Activated naive CD8-positive, alpha-beta T cell treated with anti-CD3 and anti-CD28 coated beads, Interleukin-2, amount 50 U/mL, for 24 hours (primary cell): Measurements from ENCODE around the gene CCNL1.

Experiments used
- ATAC-seq: fragments of 150-1000 bp; cut with Tn5 transposase; one replicate; pipeline ENCODE4 v1.10.0; 2021
- DNase-seq: peaks from one replicate; pipeline ENCODE4 v3.0.0; 2021
- H3K27ac Mint-ChIP-seq: one replicate; pipeline ENCODE4 v1.8.0; 2021; ENCODE audit warnings: mild to moderate bottlenecking, mixed read lengths
- H3K27me3 Mint-ChIP-seq: one replicate; pipeline ENCODE4 v1.8.0; 2021; ENCODE audit warnings: mixed read lengths
- H3K36me3 Mint-ChIP-seq: one replicate; pipeline ENCODE4 v1.8.0; 2021; ENCODE audit warnings: low read depth, mixed read lengths
- H3K4me1 Mint-ChIP-seq: one replicate; pipeline ENCODE4 v1.8.0; 2021; ENCODE audit warnings: mixed read lengths
- H3K4me3 Mint-ChIP-seq: one replicate; pipeline ENCODE4 v1.8.0; 2021; ENCODE audit warnings: mild to moderate bottlenecking, moderate library complexity, mixed read lengths
- H3K9me3 Mint-ChIP-seq: one replicate; pipeline ENCODE4 v1.8.0; 2021; ENCODE audit warnings: mixed read lengths

The CCNL1 gene

DNA sequence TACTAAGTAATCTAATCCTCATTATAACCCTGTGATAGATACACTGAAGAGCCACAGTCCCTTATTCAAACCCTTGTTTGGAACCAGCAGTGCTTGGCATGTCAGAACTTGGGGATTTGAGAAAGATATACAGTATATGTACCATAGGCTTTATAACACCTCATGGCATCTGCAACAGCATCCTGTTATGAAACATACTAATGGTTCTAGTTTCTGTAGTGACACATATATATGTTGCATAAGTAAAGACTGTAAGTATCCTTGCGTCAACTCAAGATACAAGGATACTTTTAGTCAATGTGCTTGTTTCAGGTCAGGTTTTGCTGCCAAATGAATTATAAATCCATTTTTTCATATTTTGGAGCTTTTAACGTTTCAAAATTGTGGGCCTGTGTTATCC is 58.5 kb downstream of the CCNL1 start:
- ATAC-seq (no peak), DNase-seq (no peak)
- Mint-ChIP-seq H3K27me3 (no peaks in the 10 kb centered on the region), H3K36me3 (no peaks in the 10 kb centered on the region), H3K4me3 (no peak overlapping the region), H3K4me1 (peaks cover 33% of the 10 kb centered on the region), H3K9me3 (no peaks in the 10 kb centered on the region), H3K27ac (no peak overlapping the region)

DNA sequence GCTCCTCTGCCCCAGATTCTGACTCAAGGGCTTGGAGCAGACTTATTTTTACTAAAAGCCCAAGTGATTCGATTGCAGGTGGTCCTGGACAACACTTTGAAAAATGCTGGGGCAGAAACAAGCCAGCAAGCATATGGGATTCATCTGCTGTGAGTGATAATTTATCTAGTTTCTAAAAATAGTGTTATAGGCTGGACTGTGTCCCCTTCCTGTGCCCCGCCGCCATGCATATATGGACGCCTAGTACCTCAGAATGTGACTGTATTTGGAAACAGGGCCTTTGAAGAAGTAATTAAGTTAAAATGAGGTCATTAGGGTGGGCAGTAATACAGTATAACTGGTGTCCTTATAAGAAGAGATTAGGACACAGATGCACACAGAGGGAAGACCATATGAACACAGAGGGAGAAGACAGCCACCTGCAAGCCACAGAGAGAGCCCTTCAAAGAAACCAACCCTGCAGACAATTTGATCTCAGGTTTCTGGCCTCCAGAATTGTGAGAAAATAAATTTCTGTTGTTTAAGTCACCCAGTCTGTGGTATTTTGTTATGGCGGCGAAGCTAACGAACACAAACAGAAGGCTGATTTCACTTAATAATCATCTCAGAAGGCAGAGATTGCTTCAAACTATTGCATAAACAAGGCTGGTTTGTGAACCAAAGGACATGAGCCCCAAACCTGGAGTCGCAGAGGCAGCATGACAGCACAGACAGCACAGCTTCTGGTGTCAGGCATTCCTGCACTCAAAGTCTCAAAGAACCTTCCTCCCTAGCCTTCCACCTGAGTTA is 59.1 kb downstream of the CCNL1 start:
- Mint-ChIP-seq H3K27me3 (no peaks in the 10 kb centered on the region), H3K4me1 (peaks cover 33% of the 10 kb centered on the region), H3K4me3 (no peak overlapping the region), H3K9me3 (no peaks in the 10 kb centered on the region), H3K27ac (no peak overlapping the region), H3K36me3 (no peaks in the 10 kb centered on the region)
- DNase-seq (no peak), ATAC-seq (no peak)

DNA sequence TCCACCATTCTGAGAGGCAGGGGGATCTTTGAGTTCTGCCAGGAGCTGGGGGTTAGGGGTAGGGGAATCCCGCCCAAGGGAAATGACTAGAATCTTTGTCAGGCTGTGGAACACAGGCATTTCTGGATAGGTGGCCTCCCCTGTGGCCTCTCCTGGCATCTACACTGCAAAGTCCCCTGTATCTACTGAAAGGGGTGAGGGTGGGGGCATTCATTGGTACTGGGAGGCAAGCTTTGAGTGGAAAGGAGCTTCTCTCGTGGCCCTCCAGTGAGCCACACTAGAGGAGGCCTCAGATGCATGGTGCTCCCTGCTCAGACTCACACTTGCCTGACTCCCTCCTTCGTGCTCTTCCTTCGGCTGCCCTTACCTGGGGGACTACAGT is 59.9 kb downstream of the CCNL1 start:
- Mint-ChIP-seq H3K27me3 (no peaks in the 10 kb centered on the region), H3K36me3 (no peaks in the 10 kb centered on the region), H3K9me3 (no peaks in the 10 kb centered on the region), H3K27ac (no peak overlapping the region), H3K4me3 (no peak overlapping the region), H3K4me1 (peaks cover 33% of the 10 kb centered on the region)
- ATAC-seq (peak; percentile 57), DNase-seq (no peak)

DNA sequence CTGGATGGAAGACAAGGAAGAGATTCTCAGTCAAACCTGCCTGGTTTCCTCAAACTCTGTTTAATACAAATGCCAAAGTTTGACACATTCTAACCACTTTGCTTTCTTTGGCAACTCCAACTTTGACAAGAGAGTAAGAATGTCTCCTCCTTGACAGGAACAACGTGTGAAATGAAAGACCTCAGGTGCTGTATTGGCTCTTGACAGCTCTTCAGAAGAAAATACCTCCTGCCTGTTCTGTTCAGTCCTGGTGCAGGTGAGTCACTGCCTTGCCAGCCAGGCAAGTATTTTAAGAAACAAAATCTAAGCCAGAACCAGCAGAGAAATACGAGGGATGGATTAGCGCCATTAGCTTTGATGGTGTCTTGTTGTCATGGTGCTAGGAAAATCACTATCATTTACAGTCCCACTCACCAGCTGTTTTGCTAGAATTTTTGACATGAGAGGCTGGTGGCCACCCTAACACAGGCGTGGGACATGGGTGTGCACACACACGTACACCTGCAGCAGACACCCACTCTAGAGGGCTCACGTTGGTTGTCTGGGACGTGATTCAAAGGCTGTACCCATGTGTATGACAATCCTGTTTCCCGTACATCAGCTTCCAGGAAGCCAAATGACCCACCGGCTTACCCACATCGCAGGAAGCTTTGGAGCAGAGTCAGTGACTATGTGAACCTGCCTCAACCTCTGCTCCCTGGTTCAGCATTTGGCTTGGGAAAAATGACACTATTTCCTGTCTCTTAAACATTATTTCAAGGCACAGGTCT is 60.4 kb downstream of the CCNL1 start:
- Mint-ChIP-seq H3K27ac (no peak overlapping the region), H3K27me3 (no peaks in the 10 kb centered on the region), H3K4me1 (peaks cover 28% of the 10 kb centered on the region), H3K9me3 (no peaks in the 10 kb centered on the region), H3K4me3 (no peak overlapping the region), H3K36me3 (no peaks in the 10 kb centered on the region)
- ATAC-seq: peak; percentile 26
- DNase-seq: no peak

DNA sequence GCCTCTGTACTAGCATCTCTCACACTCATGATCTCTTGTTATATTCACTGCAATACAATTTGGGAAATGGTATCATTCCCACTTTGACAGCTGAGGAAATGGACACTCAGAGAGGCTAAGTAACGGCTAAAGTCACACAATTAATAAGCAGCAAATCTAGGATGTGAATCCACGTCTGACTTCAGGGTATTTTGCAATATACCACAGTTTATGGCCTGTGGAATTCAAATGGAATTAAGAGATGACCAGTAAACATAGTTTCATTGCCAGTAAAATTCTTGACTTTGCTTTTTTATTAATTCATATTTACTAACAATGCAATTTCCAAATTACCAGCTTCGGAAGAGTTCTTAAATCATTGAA is 61.1 kb downstream of the CCNL1 start:
- Mint-ChIP-seq H3K9me3 (no peaks in the 10 kb centered on the region), H3K4me3 (no peak overlapping the region), H3K36me3 (no peaks in the 10 kb centered on the region), H3K27me3 (no peaks in the 10 kb centered on the region), H3K27ac (no peak overlapping the region), H3K4me1 (peaks cover 27% of the 10 kb centered on the region)
- ATAC-seq (no peak), DNase-seq (no peak)

DNA sequence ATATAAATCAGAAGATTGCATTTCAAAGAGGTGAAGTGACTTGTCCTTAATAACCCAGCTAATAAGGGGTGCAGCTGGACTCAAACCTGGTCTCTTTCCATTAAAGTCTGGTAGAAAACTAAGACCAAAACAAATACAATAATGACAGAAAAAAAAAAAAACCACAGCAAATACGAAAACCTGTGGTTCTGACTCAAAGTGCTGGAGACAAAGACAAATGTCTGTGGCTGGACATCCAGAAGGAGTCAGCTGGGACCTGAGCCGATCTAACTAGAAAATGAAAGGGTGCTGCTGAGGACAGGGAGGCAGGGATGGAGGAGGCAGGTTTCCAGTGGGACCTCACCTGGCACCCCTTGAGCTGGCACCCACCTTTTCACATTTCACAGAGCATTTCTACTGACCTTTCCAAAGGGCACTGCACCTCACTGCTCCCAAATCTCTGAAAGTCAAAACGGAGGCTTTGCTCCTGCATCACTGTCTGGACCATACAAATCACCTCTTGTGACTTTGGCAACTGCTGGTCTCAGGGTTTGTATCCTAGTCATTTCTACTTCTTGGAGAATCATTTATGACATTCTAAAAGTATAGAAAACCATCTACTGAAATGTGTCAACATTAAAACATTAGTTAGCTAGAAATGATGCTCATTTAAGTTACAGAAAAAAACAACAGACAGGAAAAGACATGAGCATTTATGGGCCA is 61.7 kb downstream of the CCNL1 start:
- H3K4me3 Mint-ChIP-seq: no peak overlapping the region
- no peaks in the 10 kb centered on the region for H3K9me3 Mint-ChIP-seq
- ATAC-seq (no peak), DNase-seq (no peak)
- H3K36me3 Mint-ChIP-seq: no peaks in the 10 kb centered on the region
- H3K27me3 Mint-ChIP-seq: no peaks in the 10 kb centered on the region
- H3K4me1 Mint-ChIP-seq: peaks cover 24% of the 10 kb centered on the region
- H3K27ac Mint-ChIP-seq: no peak overlapping the region
